ENCODE results near the gene VOPP1.
A peak's percentile ranks its signal among the peaks of the same experiment; 100 is the strongest.

VOPP1 gene

DNA sequence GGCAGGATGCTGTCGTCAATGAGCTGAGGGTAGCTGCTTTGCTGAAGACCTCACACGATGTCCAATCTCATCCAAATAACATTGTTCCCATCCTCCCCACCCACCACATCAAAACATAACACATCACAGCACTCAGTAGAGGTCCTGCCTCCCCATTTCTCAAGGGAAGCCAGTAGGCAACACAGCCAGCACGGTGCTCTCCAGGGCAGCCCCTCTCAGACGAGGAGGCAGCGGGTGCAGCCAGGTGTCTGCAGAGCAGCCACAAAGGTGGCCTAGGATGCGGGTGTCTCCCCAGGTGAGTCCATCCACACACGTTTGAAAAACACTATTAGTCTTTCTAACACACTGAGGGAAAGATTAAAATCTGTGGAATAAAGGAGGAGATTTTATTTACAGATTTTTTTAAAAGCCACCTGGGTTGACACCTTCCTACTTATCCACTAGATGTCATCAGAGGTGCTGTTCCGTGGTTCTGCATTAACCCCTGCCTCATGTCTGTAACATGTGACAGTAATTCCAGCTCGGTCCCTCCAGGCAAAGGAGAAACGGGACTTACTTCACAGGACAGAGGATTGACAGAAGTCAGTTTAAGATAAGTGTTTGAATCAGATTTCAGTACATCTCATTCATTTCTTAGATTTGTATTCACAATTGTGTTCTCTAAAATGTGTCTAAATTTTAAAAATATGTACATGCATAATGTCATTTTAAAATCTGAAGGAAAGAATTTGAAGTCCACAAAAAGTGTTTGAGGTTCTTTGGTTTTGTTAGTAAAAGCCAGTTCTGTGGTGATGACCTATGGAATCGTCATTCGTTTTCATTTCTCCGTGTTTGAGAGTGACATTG, 139.1 kb downstream of the VOPP1 start:
- TF ChIP-seq, protein P1, sequence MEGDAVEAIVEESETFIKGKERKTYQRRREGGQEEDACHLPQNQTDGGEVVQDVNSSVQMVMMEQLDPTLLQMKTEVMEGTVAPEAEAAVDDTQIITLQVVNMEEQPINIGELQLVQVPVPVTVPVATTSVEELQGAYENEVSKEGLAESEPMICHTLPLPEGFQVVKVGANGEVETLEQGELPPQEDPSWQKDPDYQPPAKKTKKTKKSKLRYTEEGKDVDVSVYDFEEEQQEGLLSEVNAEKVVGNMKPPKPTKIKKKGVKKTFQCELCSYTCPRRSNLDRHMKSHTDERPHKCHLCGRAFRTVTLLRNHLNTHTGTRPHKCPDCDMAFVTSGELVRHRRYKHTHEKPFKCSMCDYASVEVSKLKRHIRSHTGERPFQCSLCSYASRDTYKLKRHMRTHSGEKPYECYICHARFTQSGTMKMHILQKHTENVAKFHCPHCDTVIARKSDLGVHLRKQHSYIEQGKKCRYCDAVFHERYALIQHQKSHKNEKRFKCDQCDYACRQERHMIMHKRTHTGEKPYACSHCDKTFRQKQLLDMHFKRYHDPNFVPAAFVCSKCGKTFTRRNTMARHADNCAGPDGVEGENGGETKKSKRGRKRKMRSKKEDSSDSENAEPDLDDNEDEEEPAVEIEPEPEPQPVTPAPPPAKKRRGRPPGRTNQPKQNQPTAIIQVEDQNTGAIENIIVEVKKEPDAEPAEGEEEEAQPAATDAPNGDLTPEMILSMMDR (IDR thresholded peaks at IDR 0.05; ENCODE audit: insufficient read depth, missing control alignments) = peak; percentile 57
- FAIRE-seq = peak; percentile 66
- peak; percentile 69 for DNase-seq (ENCODE audit: insufficient read length, low spot score)

DNA sequence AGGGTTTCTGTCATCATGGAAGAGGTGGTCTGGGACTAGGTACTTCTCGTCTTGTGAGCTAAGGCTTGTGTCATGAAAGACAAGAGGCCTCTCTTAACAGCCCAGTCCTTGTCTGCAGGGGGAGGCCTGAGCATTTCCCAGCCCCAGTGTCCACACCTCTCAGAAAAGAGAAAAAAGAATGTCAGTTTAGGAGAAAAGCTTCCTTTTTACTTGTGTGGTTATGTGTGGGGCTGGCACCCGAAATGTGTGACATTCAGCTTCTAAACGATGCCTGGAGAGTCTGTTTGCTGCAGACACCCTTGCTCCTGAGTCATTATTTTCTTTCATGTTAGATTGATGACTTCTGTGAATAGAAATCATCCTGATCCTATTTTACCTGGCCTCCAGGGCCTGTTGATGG, 139.8 kb downstream of the VOPP1 start:
- TF ChIP-seq, protein P1 (IDR thresholded peaks at IDR 0.05; ENCODE audit: insufficient read depth, missing control alignments) = no peak
- FAIRE-seq = no peak
- DNase-seq (ENCODE audit: insufficient read length, low spot score) = no peak

DNA sequence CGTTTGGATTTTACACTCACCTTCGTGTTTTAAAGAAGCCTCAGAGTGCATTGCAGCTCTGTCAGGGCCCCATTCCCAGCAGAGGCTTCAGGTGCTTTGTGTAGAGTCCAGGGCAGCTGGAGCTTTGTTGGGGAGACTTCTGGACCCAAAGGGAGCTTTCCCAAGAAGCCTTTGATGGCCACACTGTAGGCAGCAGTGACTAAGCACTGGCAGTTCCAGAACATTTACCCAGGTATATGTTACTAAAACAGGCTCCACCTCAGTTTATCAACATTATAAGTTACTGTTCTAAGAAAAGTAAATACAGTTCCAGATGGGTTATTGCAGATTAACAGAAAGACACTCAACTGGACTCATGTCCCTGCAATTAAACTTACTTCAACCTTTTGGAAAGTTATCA, 140.4 kb downstream of the VOPP1 start:
- TF ChIP-seq, protein P1 (IDR thresholded peaks at IDR 0.05; ENCODE audit: insufficient read depth, missing control alignments) = no peak

DNA sequence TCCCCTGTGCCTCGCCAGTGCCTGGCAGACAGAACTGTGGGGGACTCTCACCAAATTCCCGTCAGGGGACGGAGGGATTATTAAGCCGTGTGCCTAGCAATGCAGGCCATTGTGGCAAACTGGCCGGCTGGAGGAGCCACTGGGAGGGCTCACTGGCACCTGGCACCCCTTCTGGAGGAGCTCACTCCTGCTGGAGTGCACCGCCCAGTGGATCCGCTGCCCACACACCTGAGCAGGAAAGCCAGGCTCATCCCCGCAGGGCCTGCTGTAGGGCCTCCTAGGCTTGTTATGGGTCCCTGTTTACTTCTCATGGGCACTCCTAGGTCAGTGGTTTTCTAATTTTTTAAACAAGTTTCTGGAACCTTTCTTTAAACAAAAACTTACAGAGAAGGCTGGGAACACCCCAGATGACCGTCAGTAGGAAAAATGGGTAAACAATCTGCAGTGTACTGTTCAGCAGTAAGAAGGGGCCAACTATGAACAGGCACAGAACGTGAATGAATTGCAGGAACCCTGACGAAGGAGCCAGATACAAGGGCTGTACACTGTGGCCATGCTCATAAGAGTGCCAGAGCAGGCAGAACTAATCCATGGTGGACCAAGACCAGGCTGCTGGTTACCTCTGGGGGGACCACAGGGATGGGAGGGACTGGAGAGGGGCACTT, 142.3 kb downstream of the VOPP1 start:
- FAIRE-seq = no peak
- DNase-seq (ENCODE audit: insufficient read length, low spot score) = no peak
- TF ChIP-seq, protein P1 (IDR thresholded peaks at IDR 0.05; ENCODE audit: insufficient read depth, missing control alignments) = no peak

More for the DNA sequence above, 140.4 kb downstream of the VOPP1 start:
- DNase-seq (ENCODE audit: insufficient read length, low spot score) = no peak
- no peak for FAIRE-seq

DNA sequence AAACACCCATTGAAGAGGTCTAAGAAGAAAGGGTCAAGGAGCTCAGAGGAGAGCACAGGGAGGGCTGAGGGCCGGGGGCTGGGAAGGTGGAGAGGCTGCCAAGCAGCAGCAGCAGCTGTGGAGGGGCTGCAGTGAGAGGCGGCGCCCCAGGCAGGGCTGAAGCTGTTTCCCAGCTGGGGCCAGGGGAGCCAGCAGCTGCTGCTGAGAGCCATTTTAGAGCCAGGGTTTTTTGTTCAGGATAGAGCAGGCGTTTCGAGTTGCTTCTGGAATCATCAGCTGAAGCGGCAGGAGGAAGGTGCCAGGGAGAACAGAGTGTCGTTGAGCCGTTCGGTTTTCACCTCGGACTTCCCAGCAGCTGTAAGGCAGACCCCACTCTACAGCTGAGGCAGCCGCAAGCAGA, 144.5 kb downstream of the VOPP1 start:
- no peak for FAIRE-seq
- TF ChIP-seq, protein P1 (IDR thresholded peaks at IDR 0.05; ENCODE audit: insufficient read depth, missing control alignments) = no peak
- no peak for DNase-seq (ENCODE audit: insufficient read length, low spot score)

DNA sequence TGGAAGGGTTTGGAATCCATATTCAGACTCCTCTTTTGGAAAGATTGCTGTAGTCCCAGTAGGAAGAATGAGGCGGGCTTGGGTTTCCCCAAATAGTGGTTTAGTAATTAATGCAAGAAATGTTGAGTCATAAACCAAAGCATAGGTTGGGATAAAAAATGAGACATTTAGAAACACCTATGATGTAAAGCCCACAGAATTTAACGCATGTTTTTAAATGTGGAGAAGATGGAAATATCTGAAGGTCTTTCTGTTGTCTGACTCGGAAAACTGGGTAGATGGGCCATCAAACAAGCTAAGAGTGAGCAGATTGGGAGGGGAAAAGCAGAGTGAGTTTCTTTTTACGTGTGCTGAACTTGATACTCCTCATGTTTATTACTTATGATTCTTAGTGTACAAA, 145.0 kb downstream of the VOPP1 start:
- no peak for FAIRE-seq
- TF ChIP-seq, protein P1 (IDR thresholded peaks at IDR 0.05; ENCODE audit: insufficient read depth, missing control alignments) = no peak
- no peak for DNase-seq (ENCODE audit: insufficient read length, low spot score)

DNA sequence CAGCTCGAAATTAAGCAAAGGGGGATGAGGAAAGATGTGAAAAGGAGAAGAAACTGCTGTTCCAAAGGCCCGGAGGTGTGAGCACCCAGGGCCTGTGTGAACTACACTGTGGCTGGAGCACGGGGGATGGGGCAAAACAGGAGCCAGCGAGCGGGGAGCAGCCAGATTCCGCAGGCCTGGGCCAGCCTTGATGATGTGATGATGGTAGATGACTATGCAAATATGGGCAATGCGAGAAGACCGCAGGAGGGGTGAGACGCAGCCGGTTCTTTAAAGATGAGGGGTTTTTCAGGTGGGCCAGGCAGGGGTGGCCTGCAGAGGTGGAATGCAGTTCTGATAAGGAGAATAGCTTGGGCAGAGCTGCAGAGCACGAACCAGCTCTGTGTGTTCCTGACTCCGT, 145.6 kb downstream of the VOPP1 start:
- FAIRE-seq = no peak
- no peak for DNase-seq (ENCODE audit: insufficient read length, low spot score)
- TF ChIP-seq, protein P1 (IDR thresholded peaks at IDR 0.05; ENCODE audit: insufficient read depth, missing control alignments) = no peak
